Measurements from ENCODE around the gene H2AZ1.
"Not testable (repeated sequence)": the region's sequence is repeated elsewhere in the genome, so short reads cannot be mapped to it uniquely, and the experiment has no call there.

Gene H2AZ1

GRCh38 chr4:99949999-99950912 lies at the start of gene H2AZ1:
H2AZ1 (minus strand) TSS chr4:99950275; CDS start chr4:99950170, 105 bp downstream.
- peak; percentile 98 for DNase-seq

- peak; percentile 2 for DNase-seq
Observed at GRCh38 chr4:99998062-99998867, 48.2 kb upstream of the H2AZ1 start.

- no peak for DNase-seq
Observed at GRCh38 chr4:99991741-99992140, 41.7 kb upstream of the H2AZ1 start.

- no peak for DNase-seq
Observed at GRCh38 chr4:99987681-99988080, 37.6 kb upstream of the H2AZ1 start.

GRCh38 chr4:99986792-99987191 lies 36.7 kb upstream of the H2AZ1 start:
- no peak for DNase-seq

- DNase-seq, result no peak
Observed at GRCh38 chr4:99983289-99983943, 33.3 kb upstream of the H2AZ1 start.

DNA sequence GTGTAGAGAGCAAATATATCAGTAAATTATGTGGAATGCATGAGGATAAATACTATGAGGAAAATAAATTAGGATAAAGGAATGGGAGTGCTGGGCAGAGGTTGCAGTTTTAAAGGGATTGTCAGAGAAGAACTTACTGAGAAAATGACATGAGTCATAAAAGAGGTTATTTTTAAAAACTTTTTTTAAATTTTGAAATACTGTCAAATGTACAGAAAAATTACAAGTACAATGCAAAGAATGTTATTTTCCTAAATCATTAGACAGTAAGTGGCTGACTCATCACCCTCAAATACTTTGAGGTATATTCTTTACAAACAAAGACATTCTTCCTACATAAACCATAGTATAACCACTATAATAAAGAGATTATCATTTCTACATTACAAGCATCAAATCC lies 29.8 kb upstream of the H2AZ1 start:
- no peak for DNase-seq

DNA sequence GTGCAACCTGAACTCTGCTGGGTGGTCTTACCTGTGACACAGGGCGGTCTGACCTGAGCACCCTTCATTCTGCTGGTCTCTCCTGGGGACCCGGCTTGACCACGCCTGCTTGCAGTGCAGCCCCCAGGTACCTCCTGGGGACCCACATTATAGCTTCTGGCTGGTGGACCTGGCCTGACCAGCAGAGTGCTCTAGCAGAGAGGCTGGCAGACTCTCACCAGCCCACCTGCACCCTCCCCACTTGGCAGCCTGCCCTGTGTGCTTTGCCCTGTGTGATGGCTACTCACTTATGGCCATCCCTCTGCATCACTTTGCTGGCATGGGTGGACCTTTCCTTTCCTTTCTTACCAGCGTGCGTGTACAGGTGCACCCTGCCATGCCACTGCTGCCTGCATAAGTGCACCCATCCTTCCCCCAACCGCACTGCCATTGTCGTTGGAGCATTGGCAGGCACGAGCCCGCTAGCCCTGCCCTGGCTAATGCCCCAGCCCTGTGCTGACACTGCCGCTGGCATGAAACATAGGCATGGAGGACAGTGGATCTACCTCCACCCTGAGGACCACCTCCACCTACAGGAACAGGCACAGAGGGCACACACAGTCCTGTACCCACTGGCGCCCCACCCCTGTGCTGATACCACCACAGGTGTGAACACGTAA lies 21.5 kb upstream of the H2AZ1 start:
- DNase-seq, result no peak

- no peak for DNase-seq
Observed at GRCh38 chr4:99968330-99968729, 18.3 kb upstream of the H2AZ1 start.

- DNase-seq, result no peak
Observed at GRCh38 chr4:99966692-99967091, 16.6 kb upstream of the H2AZ1 start.

- DNase-seq, result peak; percentile 24
Observed at GRCh38 chr4:99965674-99966350, 15.7 kb upstream of the H2AZ1 start.

GRCh38 chr4:99965173-99965572 lies 15.1 kb upstream of the H2AZ1 start:
- no peak for DNase-seq

- DNase-seq, result no peak
Observed at GRCh38 chr4:99961711-99962110, 11.6 kb upstream of the H2AZ1 start.

DNA sequence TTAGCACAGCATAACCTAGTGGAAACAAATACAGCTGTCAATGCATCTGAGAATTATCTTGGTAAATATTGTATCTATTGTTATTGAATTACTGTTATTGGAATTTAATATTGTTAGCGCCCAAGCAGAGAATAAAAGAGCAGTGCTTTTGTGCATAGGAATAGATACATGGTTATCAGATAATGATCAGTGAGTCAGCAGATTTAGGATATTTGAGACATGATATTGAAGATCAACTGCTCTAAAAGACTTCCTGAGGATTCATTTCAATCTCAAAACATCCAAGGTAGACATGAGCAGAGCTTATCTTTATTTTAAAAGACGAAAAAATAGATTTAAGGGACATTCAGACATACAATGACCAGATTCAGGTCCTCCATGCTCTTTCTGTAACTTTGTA lies 10.6 kb upstream of the H2AZ1 start:
- no peak for DNase-seq

- DNase-seq, result not testable (repeated sequence)
Observed at GRCh38 chr4:99958207-99958606, 8.1 kb upstream of the H2AZ1 start.

DNA sequence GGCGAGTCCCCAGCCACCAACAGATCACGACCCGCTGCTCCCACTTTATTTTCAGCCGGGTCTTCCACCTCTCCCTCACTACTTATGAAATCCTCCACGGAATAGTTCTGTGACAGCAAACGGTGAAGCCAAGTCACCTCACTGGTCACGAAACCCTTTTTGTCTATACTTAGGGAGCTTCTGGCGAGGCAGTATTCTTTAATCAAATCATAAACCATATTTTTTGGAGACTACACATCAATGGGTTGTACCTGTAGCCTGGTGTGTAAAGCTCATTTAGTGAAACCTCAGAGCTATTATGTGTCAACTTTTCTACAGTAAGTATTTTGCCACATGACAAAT lies 809 bp upstream of the H2AZ1 start:
- DNase-seq, result no peak

DNA sequence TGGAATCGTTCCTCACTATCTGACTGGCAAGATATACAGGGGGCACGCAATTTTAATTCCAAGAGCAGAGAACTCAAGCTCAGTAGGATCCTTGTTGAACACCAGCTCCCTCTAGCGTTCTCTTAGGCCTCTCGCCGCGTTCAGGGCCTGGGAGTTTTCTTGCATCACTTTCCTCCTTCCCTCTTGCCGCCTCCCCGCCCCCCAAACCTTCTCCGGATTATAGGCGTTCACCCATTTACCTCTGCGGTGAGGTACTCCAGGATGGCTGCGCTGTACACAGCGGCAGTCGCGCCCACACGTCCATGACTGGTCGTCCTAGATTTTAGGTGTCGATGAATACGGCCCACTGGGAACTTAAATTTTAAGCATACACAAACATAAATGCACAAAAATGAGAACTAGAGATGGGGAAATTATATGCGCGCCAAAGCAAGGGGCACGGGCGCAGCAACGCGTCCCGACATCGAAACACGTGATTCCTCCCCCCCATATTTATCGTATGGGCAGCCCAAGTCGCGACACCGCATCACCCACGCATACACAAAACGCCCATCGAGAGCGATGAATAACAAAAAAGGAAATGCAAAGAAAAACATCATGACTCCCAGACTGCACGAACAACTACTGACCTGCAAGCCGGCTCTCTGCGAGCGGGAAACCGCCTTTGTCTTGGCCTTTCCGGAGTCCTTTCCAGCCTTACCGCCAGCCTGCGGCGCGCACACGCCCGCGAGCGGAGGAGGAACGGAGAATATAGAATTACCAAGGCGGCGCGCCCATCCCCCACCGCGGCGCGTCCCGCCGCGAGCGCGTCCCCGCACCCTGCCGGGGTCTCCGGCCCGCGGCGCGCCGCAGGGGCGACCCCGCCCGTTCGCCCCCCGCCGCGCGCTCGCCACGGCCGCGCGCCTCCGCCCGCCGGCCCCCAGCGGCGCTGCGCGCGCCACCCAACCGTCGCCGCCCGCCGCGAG lies 759 bp downstream of the H2AZ1 start:
- peak; percentile 92 for DNase-seq

DNA sequence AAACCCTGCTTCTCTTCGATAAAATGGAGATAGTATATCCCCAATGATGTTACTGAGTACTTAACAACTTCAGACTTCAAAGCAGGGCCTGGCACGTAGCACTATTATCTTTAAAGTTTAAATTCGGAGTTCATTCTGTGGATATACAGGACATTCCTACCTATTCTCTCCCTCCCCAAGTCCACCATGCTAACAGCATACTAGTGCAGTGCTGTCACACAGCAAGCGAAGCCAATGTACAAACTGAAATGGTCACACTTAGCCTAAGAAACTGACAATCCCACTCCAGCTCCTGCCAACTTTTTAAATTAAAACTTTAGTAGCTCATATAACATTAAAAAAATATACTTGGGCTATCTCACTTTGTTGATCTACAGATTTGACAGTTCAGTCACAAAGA lies 2.5 kb downstream of the H2AZ1 start:
- DNase-seq, result no peak

DNA sequence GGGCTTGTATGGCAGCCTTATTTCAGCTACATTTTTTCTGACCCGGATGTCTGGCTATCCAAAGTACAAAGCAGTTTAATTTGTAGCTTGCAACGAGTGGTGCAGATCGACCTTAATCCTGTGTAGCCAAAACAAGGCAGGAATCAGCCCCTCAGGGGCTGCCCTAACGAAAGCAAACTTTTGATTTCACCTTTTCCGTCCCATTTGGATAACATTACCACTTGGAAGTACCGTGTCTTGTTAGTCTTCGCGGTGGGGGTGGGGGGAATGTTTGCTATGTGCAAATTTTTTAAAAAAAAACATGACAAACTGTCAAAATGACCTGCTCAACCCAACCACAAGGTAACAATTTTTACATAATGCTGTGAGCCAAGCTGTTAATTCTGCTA lies 2.9 kb downstream of the H2AZ1 start:
- DNase-seq, result no peak

- DNase-seq, result peak; percentile 85
Observed at GRCh38 chr4:99946356-99947189, 3.5 kb downstream of the H2AZ1 start, which contains the start of gene DNAJB14. DNAJB14 (minus strand) TSS chr4:99946618; CDS start chr4:99946571, 47 bp downstream.

All from CD4-positive, alpha-beta T cell treated with Interleukin-10 for 1 hour (primary cell).